OCI-LY3 (cell line): ENCODE results near the gene KCNN3.

Experiments used
- EZH2phosphoT487 ChIP-seq: fragments of 200-600 bp; shearing (Covaris generic); IDR thresholded peaks from 2 replicates; pipeline ENCODE4 v1.6.1; 2018; ENCODE audit warnings: antibody characterized with exemption, mixed run types, low read depth
- TF ChIP-seq, protein P1 (sequence below): fragments of 200-600, 300-600 bp; sonication (generic); IDR thresholded peaks from 2 replicates; pipeline ENCODE4 v1.5.1; 2014; ENCODE audit warnings: antibody characterized with exemption, low read length, low read depth

DNA sequence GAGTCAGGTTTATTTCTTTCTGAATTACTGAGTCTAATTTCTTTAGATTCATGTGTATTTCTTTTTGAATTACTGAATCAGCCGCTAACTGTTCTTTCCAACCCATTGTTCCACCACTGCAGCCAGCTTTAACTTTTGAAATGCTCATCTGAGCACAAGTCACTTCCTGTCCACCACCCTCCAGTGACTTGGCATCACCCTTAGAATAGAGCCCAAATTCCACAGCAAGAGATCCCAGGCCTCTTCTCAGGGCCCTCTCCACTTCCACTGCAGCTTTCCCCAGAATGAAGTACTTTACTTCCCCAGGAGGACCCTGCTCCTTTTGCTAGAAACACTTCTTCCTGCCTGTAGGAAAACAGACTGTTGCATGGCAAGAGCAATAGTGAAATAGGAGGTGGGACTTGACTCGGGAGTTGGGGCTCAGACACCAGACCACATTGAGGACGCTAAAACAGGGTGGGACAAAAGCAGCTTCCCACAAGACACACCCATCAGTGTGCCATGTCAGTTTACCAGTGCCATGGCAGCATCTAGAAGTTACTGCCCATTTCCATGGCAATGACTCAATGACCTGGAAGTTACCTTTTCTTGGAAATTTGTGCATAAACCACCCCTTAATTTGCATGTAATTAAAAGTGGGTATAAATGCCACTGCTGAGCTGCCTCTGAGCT lies 205.6 kb downstream of the KCNN3 start:
- TF ChIP-seq, protein P1, sequence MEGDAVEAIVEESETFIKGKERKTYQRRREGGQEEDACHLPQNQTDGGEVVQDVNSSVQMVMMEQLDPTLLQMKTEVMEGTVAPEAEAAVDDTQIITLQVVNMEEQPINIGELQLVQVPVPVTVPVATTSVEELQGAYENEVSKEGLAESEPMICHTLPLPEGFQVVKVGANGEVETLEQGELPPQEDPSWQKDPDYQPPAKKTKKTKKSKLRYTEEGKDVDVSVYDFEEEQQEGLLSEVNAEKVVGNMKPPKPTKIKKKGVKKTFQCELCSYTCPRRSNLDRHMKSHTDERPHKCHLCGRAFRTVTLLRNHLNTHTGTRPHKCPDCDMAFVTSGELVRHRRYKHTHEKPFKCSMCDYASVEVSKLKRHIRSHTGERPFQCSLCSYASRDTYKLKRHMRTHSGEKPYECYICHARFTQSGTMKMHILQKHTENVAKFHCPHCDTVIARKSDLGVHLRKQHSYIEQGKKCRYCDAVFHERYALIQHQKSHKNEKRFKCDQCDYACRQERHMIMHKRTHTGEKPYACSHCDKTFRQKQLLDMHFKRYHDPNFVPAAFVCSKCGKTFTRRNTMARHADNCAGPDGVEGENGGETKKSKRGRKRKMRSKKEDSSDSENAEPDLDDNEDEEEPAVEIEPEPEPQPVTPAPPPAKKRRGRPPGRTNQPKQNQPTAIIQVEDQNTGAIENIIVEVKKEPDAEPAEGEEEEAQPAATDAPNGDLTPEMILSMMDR = no peak
- no peak for TF ChIP-seq EZH2phosphoT487
